NCI-H1694 (cell line): ENCODE data around the gene GPSM3.
"Not testable (repeated sequence)": the region's sequence is repeated elsewhere in the genome, so short reads cannot be mapped to it uniquely, and the experiment has no call there.

Experiments
- DNase-seq: peaks from one replicate; lab custom pipeline; 2025; lab: John Stamatoyannopoulos, UW

Gene GPSM3

DNA sequence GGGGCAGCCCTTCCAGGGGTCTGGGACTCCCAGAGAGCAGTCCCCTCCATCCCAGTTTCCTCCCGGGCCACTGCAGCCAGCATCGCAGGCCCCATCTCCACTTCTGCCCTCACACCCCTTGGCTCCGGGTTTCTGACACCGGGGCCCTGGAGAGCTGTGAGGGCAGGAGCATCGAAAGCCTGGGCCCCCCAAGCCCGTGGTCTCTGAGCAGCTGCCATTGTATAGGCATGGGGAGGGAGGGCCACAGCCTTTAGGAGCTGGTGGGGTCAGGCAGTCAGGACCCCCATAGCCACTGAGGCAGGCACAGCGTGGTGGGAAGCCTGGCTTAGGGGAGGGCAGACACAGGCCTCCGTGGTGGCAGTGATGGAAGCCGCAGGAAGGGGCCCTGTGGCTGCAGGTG is 9.7 kb upstream of the GPSM3 start:
- no peak for DNase-seq

DNA sequence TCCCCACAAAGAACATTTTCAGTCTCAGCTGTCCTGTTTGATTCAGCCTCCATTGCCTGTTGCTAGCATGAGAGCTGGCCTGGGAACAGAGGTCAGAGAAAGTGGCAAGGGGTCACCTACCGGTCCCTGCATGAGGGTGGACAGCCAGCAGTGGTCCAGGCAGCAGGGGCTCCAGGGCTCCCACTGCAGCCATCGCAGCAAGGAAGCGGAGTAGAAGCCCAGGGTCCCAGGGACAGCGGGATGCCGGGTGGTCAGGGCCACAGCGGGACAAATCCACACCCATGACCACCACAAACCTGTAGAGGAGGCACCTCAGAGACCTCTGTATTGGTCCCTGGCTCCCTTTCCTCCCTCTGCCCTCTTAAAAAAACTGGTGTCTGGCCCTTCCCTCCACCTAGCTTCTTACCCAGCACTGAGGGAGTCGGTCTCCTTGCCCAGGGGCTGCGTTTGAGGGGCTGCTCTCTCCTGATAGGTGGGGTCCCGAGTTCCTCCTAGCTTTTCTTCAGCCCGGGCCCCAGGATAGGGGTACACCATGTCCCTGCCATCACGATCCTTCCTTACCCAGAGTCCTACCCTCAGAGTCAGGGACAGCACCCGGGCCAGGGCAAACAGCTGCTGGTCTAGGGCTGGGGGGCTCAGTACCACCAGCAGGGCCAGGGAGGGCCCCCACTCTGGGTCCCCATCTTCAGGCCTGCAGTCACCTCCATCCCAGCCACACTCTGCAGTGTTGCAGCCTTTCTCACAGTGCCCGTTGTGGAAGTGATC is 8.4 kb upstream of the GPSM3 start:
- DNase-seq: no peak

DNA sequence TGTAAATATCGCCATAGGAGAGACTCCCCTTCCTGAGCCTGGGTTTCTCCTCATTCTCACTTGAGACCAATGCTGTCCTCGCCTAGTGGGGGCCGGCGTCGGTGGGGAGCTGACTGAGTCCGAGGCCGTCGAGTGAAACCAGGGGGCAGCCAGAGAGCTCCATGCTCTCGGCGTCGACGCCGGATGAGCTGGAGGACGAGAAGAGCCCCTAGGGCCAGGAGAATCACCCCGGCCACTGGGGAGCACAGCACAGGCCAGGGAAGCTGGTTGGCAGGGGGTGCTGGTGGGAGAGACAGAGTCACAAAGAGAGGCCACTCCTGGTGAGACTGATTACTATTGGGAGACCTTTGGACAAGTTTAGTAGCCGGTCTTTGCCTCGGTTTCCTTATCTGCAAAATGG is 6.4 kb upstream of the GPSM3 start:
- DNase-seq: no peak

DNA sequence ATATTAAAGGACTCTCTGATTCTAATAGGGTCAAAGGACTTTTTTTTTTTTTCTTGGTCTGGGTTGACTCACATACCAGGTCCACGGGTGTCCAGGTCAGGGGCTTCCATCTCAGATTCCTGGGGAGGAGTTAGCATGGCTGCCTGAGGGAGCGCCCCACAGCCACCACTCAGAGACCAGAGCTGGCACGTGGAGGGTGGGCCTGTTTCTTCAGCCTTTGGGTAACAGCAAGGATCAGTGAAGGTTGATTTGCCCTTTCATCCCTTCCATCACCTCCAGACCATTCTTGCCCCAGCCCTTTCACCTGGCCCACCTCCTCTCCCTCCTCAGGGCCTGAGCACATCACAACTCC is 5.9 kb upstream of the GPSM3 start:
- DNase-seq: no peak

DNA sequence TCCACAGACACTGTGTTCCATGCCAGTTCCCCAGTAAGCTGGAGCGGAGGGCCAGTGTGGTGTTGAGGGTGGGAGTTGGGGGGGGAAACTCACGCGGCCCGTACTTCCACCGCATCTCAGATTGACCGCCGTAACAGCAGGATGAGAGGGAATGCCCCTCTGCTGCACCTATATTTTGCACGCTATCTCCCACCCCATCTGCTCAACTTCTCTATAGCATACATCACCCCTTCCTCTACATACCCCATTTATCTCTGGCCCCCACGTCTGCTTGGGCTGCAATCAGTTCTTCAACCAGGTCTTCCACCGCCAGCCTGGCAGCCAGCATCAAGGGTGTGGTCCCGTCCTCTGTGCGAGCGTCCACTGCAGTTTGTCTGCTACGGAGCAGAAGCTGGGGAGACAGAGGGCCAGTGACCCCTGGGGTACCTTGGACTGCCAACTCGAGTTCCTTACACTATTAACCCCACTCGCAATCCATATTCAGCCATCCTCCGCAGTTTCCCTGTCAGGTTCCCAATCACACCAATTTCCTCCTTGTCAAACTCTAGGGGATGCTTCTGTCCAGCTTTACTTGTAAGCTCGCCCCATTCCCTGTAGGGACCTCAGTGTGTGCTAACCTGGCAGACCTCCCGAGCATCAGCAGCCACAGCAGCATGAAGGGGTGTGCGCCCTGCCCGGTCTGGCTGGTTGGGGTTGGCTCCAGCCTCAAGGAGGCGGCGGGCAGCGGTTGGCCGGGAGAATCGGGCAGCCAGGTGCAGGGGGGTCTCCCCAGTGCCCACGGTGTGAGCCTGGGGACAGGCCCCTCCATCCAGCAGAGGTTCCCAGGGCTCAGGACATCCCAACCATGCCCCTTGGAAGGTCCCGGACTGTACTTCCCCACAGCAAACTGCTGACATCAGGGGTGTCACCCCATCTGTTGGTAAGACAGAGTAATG is 4.5 kb upstream of the GPSM3 start:
- no peak for DNase-seq

DNA sequence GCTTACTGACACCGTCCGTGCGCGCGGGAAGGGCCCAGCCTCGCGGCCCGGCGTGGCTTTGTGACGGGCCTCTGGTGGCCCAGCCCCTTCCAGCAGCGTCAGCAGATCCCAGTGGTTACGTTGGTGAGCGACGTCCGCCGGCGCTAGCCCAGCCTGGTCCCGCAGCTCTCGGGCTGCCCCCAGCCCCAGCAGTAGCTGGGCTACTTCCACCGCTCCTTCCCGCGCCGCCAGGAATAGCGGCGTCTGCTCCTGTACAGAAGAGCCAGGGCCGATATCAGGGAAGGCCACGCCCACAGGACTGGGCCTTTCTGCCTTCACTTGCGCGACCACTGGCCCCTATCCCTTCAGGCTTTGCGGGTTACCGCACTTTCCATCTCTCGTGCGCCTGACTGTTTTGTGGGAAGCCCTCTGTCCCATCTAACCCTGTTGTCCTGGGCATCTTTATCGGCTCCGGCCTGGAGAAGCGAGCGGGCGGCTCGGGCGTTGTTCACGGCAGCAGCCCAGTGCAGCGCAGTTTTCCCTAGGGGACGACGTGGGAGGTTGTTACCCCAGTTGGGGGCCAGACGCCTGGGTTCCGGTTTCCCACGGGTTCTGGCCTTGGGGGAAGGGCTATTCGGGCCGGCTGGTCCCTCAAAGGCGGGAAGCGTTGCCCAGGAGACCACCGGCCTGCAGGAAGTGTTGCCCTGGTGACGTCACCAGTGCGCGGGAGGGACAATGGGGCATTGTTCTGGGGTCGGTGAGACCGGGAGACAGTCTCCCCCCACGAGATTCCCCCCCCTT is 3.6 kb upstream of the GPSM3 start:
- DNase-seq: peak; percentile 22

DNA sequence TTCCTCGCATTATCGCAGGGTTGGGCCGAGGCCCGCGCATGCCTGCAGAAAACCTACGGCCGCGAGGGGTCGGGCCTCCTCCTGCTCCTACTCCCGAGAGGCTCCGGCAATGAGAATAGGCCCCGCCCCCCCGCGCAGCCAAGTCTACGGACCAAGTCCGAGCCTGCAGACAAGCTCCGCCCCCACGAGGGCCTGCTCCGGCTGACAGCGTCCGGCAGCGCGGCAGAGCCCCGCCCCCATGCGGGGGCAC is 3.1 kb upstream of the GPSM3 start:
- DNase-seq: peak; percentile 95

DNA sequence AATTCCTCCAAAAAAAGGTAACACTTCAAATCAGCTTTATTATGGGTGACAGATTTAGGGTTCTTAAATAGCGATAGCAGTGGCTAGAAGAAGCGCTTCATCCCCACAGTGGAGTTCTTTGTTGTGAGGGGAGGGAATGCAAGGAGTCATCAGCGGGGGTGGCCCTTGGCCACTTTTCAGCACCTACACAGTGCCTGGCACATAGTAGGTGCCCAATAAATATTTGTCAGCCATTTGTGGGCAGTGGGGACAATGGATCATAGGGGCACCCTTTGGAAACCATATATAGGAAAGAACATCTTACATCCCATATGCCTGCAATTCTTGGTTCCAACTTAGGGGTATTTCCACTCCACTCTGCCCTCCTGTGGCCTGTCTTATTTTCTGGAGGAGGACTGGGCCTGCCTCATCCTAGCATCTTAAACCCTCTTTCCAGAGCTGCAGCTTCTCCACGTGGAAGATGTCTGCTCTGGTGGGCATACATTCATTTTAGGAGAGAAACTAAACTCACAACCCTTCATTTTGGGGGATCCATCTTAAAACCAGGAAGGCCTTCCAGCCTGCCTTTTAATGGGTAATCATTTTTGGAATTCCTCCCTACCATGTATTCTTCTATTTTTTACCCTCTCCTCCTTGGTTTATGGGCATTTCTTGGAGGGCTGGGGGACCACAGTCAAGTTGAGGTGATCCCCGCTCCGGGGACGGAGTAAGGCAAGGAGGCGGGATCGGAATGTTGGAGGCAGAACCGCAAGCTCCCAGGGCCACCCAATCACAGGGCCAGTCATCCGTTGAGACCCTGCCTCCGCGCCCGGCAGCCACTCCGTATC is 2.6 kb upstream of the GPSM3 start:
- no peak for DNase-seq

DNA sequence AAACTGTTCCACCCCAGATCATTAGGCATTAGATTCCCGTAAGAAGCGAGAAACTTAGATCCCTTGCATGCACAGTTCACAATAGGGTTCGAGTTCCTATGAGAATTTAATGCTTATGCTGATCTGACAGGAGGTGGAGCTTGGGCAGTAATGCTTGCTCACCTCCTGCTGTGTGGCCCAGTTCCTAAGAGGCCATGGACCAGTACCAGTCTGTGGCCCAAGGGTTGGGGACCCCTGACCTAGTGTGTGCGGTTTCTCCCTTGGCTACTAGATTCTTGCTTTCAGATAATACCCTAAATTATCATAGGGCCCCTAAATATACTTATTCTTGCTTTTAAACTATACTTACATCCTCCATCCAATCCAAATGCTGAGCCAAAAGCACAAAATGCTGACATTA is 1.9 kb upstream of the GPSM3 start:
- DNase-seq: no peak

DNA sequence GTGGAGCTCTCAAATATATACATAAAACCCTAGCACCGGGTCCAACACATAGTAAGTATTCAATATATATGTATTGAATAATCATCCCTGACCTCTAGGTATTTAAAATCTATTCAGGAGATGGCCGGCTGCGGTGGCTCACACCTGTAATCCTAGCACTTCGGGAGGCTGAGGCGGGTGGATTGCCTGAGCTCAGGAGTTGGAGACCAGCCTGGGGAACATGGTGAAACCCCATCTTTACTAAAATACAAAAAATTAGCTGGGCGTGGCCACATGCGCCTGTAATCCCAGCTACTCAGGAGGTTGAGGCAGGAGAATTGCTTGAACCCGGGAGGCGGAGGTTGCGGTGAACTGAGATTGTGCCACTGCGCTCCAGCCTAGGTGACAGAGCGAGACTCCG is 653 bp upstream of the GPSM3 start:
- not testable (repeated sequence) for DNase-seq

DNA sequence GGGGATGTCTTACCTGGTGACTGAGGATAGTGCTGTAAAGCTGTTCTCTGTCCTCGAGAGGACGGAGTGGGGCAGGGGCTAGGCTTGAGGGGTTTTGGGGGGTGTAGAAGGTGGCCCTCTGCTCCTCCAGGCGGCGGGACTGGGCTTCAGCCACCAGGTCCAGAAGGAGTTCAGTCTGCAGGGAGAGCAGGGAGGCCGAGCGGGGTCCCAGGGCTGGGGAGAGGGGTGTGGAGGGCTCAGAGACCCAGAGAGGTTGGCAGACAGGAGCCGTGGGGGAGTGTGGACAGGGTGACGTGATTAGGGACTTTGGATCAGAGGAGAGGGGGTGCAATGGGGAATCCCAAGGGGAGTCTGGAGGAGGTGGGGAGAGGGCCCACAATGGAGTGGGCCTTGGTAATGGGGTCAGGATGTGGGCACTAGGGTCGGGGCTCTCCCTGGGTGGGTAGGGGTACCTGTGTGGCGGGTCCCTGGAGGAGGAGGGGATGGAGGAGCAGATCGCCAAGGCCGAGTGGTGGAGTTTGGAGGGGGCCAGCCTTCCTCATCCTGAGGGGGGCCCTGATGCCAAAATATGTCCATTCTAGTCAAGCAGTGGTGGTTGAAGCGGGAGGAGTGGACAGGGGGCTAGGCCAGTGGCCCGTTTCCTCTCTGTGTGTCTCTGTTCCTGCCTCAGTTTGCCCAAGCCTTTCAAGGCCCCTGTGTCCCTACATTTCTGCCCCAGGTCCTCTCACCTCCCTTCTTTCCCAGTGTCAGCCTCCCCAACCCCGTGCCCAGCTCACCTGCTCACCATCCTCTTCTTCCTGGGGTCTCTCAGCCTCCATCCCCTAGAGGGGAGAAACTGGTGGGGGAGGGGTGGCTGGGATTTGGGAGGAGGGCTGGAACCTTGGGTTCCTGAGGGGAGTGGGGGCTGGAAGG is 491 bp downstream of the GPSM3 start:
- DNase-seq: no peak

DNA sequence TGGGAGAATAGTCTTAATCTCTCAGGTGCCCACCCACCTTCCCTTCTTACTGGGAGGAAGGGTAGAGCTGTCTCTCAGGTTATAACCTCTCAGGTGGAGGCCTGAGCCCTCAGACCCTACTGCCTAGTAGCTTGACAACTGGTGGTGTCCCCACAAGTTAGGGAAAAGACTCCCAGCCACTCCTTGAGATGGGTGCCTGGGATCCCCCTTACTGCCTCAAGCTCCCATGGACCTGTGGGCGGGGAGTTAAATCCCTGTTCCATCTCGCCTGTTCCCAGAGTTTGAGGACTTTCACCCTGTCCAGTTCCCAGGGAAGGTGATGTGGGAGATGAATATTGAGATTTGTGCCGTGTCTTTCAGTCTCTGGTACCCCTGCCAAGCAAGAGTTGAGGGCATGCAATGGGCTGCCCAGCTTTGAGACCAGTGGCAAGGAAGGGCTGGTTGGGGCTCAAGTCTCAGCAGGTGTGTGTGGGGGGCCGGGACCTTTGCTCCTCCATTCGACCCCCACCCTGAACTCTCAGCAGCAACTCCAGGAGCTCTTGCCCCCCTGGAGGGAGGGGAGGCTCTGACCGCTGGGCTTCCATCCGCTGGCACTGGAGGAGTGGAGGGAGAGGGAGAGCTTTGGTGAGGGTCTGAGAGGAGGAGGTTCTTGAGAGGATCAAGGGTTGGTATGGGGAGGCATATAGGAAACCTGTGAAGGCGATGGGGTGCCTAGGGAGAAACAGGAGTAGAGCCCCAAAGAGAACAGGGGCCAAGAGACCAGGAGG is 1.3 kb downstream of the GPSM3 start:
- no peak for DNase-seq

DNA sequence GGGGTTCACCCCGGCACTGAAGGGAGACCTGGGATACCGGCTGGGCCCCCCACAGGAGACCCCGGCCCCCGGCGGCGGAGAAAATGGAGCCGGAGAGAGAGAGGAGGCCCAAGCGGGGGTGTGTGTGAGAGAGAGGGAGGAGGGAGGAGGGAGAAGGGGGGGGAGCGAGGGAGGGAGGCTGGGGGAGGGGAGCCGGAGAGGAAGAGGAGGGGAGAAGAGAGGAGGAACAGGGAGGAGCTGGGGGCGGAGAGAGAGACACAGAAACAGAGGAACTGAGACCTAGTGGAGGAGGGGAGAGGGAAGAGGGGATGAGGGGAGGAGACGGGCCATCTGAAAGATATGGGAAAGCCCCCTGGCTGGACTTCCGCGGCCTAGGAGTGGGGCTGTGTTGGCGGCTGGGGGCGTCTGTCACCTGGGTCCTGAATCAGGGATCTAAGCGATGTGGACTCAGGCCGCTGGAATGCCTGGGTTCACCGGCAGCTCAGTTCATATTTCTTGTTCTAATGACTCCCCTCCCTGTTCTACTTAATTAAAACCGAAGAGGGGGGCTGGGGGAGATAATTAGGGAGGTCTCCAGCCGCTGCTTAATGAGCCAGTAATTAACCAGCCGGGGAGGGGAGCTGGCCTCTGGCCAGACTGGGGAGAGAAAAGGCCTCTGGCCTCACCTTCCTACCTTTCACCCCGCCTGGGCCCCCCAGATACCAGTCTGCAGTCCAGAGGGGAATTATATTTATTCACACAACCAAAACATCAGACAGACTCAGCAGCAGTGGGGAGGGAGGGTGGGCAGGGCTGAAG is 2.2 kb downstream of the GPSM3 start, which contains the start of gene PBX2:
Gene PBX2, minus strand, starts transcription at position 149 of the 798 bp plus-strand sequence. CDS start 287 bp downstream, outside the sequence.
- peak; percentile 58 for DNase-seq

DNA sequence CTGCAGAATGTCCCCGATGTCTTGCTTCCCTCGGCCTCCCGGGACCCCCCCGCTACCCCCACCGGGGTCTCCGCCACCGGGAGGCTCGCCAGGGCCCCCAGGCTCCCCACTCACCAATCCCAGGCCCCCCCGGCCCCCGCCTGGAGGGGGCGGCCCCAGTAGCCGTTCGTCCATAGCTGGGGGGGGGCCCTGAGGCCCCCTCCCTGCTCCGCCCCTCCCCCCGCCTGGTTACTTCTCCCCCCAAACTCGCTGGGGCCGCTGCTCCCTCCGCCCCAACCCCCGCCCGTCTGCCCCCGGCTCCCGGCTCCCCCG is 2.7 kb downstream of the GPSM3 start:
- DNase-seq: no peak

DNA sequence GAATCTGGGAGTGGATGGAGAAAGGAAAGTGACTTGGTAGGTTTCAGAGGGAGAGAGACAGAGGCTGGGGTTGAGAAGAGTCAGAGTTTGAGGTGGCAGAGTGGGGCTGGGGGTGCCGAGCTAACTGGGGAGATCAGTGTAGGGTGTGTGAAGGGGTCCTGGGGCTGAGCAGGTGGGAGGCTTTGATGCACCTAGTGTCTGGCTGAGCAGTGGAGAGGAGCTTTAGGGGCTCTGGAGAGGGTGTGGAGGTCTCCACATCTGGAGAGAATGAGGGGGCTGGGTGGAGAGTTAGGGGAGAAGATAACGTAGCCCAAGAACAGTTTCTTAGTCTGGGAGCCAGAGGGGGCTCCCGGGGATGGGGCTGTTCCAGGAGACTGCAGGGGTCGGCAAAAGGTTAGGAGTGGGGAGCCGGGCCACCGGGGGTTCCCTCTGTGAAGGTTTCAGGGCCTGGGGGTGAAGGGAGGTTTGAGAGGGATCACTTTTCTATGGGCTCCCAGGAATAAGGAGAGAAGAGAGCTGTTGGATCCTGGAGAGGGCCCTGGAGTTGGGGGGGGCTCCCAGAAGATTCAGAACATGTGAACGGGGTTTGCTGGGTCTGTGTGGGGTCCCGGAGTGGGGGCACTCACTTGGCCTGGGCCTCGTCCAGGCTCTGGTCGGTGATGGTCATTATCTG is 3.2 kb downstream of the GPSM3 start:
- DNase-seq: no peak

DNA sequence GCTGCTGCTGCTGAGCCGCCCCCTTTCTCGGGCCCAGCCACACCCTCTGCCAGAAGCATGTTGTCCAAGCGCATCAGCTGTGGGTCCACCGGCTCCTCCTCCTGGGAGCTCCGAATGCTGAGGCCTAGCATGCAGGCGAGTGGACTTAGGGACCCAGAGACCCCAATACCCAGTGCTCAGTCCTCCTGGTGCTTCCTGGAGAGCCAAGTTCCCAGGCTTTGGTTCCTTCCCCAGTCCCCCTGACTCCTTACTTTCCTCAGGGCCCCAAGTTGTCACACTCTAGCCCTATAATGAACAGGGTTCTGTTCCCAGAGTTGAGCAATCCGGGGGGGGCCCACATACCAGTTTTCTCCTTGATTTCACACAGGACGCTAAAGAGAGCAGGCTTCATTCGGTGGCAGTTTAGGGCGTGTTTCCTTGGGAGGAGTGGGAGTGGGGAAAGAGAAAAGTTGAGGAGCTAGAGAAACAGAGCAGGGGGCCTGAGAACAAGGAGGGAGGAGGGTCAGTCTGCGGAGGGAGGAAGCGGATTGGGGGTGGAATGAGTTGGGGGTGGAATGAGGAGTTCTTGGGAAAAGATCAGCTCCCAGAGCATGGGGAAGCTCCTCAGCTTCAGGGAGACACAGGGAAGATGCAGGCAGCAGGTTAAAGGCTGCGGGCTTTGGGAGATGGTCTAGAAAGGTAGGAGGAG is 3.9 kb downstream of the GPSM3 start:
- no peak for DNase-seq

DNA sequence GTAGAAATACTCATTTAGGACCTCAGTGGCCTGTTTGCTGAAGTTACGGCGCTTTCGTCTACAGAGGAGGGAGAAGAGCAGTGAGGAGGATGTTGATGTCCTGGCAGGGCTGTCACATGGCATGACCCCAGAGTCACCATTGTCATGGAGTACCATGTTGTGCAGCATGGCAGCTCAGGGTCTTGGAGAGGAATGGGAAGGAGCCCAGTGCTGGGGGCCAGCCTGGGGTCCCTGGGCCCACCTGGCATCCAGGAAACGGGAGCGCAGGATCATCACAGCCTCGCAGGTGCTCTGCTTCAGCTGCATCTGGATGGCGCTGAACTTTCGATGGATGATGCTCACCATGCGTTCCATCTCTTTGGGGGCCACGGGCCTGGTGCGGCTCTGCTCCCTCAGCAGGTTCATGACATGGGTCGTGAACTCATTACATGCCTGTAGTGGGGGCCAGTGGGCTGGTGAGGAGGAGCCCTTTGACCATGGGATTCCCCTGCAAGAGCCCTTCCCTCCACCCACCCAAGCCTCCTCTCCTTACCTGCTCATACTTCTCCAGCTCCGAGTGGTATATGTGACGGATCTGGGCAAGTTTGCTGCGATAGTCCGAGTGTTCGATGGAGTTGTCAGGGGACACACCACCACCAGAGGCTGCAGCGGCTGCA is 4.6 kb downstream of the GPSM3 start:
- not testable (repeated sequence) for DNase-seq
